Neuronal stem cell (in vitro differentiated cells): ENCODE results near the gene YPEL3.

ENCODE experiments used
- DNase-seq: peaks from one replicate; pipeline ENCODE4 v3.0.0-alpha.2; 2013; ENCODE audit warnings: low spot score
- H2AFZ ChIP-seq: one replicate; pipeline ENCODE4 v1.6.1; 2013; ENCODE audit warnings: mild to moderate bottlenecking, low read length, inconsistent platforms
- H2AK5ac ChIP-seq: 2 replicates; pipeline ENCODE4 v1.6.1; 2013; ENCODE audit warnings: low read depth, mild to moderate bottlenecking, inconsistent platforms, low read length, moderate library complexity, mixed read lengths
- H2BK120ac ChIP-seq: 2 replicates; pipeline ENCODE4 v1.6.1; 2013; ENCODE audit warnings: low read depth, mild to moderate bottlenecking, inconsistent platforms, low read length, moderate library complexity, mixed read lengths
- H2BK12ac ChIP-seq: one replicate; pipeline ENCODE4 v1.6.1; 2013; ENCODE audit warnings: low read length, inconsistent platforms
- H2BK15ac ChIP-seq: 2 replicates; pipeline ENCODE4 v1.6.1; 2013; ENCODE audit warnings: mild to moderate bottlenecking, low read length, inconsistent platforms, mixed read lengths
- H2BK5ac ChIP-seq: one replicate; pipeline ENCODE4 v1.6.1; 2013; ENCODE audit warnings: inconsistent platforms, mild to moderate bottlenecking, low read length, moderate library complexity
- H3K14ac ChIP-seq: one replicate; pipeline ENCODE4 v1.6.1; 2013; ENCODE audit warnings: low read length, inconsistent platforms
- H3K18ac ChIP-seq: 2 replicates; pipeline ENCODE4 v1.6.1; 2013; ENCODE audit warnings: low read length, inconsistent platforms
- H3K23ac ChIP-seq: 2 replicates; pipeline ENCODE4 v1.6.1; 2013; ENCODE audit warnings: low read depth, mild to moderate bottlenecking, mixed read lengths, low read length, inconsistent platforms; ENCODE audit not compliant: poor library complexity
- H3K27ac ChIP-seq: replicated peaks from 3 replicates; pipeline ENCODE4 v1.5.1; 2013; ENCODE audit warnings: low read length, inconsistent platforms
- H3K27me3 ChIP-seq, 3 experiments: 2 replicates each; pipeline ENCODE4 v1.6.1; 2013; ENCODE audit warnings: low read length in 3 of 3, mild to moderate bottlenecking in 2 of 3, inconsistent platforms in 1 of 3, low read depth in 1 of 3, mixed read lengths in 1 of 3, moderate library complexity in 1 of 3; ENCODE audit not compliant: control insufficient read depth in 3 of 3, insufficient read depth in 3 of 3
- H3K36me3 ChIP-seq, 2 donors: replicated peaks in 1 of 2; 2 replicates each; pipeline ENCODE4 v1.6.1; 2013; ENCODE audit warnings: low read length in 2 of 2; ENCODE audit not compliant: control insufficient read depth in 2 of 2, insufficient read depth in 2 of 2
- H3K4ac ChIP-seq: 2 replicates; pipeline ENCODE4 v1.6.1; 2013; ENCODE audit warnings: inconsistent platforms, mild to moderate bottlenecking, low read length, moderate library complexity
- H3K4me1 ChIP-seq, 2 donors: 1 replicate in 1 of 2; 2 replicates in 1 of 2; pipeline ENCODE4 v1.6.1; 2013; ENCODE audit warnings: low read length in 2 of 2, low read depth in 1 of 2; ENCODE audit not compliant: control insufficient read depth in 2 of 2, insufficient read depth in 1 of 2
- H3K4me2 ChIP-seq: one replicate; pipeline ENCODE4 v1.6.1; 2013; ENCODE audit warnings: mild to moderate bottlenecking, low read length, inconsistent platforms; ENCODE audit not compliant: insufficient read depth, poor library complexity, severe bottlenecking
- H3K4me3 ChIP-seq, 2 donors: 2 replicates each; pipeline ENCODE4 v1.5.1; 2013; ENCODE audit warnings: low read length in 2 of 2, mild to moderate bottlenecking in 2 of 2, inconsistent platforms in 1 of 2, moderate library complexity in 1 of 2
- H3K79me1 ChIP-seq: one replicate; pipeline ENCODE4 v1.6.1; 2013; ENCODE audit warnings: low read depth, mild to moderate bottlenecking, inconsistent platforms, low read length, moderate library complexity
- H3K9ac ChIP-seq: one replicate; pipeline ENCODE4 v1.6.1; 2013; ENCODE audit warnings: mild to moderate bottlenecking, low read depth, low read length, inconsistent platforms; ENCODE audit not compliant: poor library complexity
- H3K9me3 ChIP-seq, 2 donors: replicated peaks in 1 of 2; 2 replicates each; pipeline versions ENCODE3 to v1.6.1; 2013; ENCODE audit warnings: low read length in 2 of 2, mild to moderate bottlenecking in 2 of 2, inconsistent platforms in 1 of 2, low read depth in 1 of 2, mixed read lengths in 1 of 2, moderate library complexity in 1 of 2; ENCODE audit not compliant: control insufficient read depth in 2 of 2, insufficient read depth in 1 of 2
- H4K8ac ChIP-seq: one replicate; pipeline ENCODE4 v1.6.1; 2013; ENCODE audit warnings: low read depth, mild to moderate bottlenecking, inconsistent platforms, low read length, moderate library complexity
- H4K91ac ChIP-seq: one replicate; pipeline ENCODE4 v1.6.1; 2013; ENCODE audit warnings: low read length, low read depth, mild to moderate bottlenecking, inconsistent platforms; ENCODE audit not compliant: poor library complexity
- WGBS, 2 donors: extraction: QIAGEN DNeasy Blood & Tissue Kit; methylation state at CpG; one replicate each; pipeline ENCODE4 v1.1.7; 2013; ENCODE audit warnings: missing lambda C conversion rate in 2 of 2, mixed read lengths in 1 of 2; ENCODE audit not compliant: insufficient read length in 2 of 2, insufficient replicate concordance in 1 of 2; ENCODE audit errors: extremely low coverage in 2 of 2; 5-methylcytosine and 5-hydroxymethylcytosine counted together

Gene YPEL3

GRCh38 chr16:30082545-30083090, 13.4 kb downstream of the YPEL3 start:
- Histone ChIP-seq H2BK5ac (no peak overlapping the region), H3K4me1 (no peaks in the 10 kb centered on the region), H2BK15ac (no peak overlapping the region), H2AK5ac (no peak overlapping the region), H3K14ac (no peak overlapping the region), H3K9me3 (peaks cover 0 to 3% of the 10 kb centered on the region in 2 donors), H3K4ac (no peak overlapping the region), H3K18ac (no peak overlapping the region), H2BK12ac (no peak overlapping the region), H3K79me1 (peaks cover 13% of the 10 kb centered on the region), H3K27ac (no peak overlapping the region), H3K23ac (peak overlapping the region; percentile 3), H4K8ac (no peak overlapping the region), H3K4me2 (no peak overlapping the region), H3K36me3 (peaks cover 60 to 75% of the 10 kb centered on the region in 2 donors), H2AFZ (no peak overlapping the region), H3K4me3 (no peak overlapping the region), H4K91ac (no peak overlapping the region), H3K9ac (no peak overlapping the region), H2BK120ac (no peak overlapping the region), H3K27me3 (no peaks in the 10 kb centered on the region)
- no CpG with 5 or more reads among the region's 20 CpGs for WGBS, 2 donors
- no peak for DNase-seq

- no peak overlapping the region for H3K27ac ChIP-seq
- no peak overlapping the region for H3K4ac ChIP-seq
- H2BK120ac ChIP-seq: no peak overlapping the region
- H3K18ac ChIP-seq: no peak overlapping the region
- H3K36me3 ChIP-seq: peaks cover 52 to 73% of the 10 kb centered on the region in 2 donors
- H2AK5ac ChIP-seq: no peak overlapping the region
- WGBS, 2 donors: no CpG with 5 or more reads among the region's 7 CpGs
- H4K91ac ChIP-seq: no peak overlapping the region
- no peak overlapping the region for H2BK5ac ChIP-seq
- H2BK12ac ChIP-seq: no peak overlapping the region
- no peak overlapping the region for H3K14ac ChIP-seq
- no peak overlapping the region for H3K9ac ChIP-seq
- no peak overlapping the region for H2BK15ac ChIP-seq
- H3K9me3 ChIP-seq: no peaks in the 10 kb centered on the region
- peaks cover 4 to 6% of the 10 kb centered on the region in 2 donors for H3K4me1 ChIP-seq
- DNase-seq: no peak
- no peak overlapping the region for H3K4me3 ChIP-seq
- no peak overlapping the region for H3K23ac ChIP-seq
- no peak overlapping the region for H3K4me2 ChIP-seq
- peaks cover 19% of the 10 kb centered on the region for H3K79me1 ChIP-seq
- H2AFZ ChIP-seq: no peak overlapping the region
- no peak overlapping the region for H4K8ac ChIP-seq
- H3K27me3 ChIP-seq: peaks cover 0 to 2% (median 0%) of the 10 kb centered on the region in 3 experiments
Measured at GRCh38 chr16:30079480-30079879, 16.5 kb downstream of the YPEL3 start.

DNA sequence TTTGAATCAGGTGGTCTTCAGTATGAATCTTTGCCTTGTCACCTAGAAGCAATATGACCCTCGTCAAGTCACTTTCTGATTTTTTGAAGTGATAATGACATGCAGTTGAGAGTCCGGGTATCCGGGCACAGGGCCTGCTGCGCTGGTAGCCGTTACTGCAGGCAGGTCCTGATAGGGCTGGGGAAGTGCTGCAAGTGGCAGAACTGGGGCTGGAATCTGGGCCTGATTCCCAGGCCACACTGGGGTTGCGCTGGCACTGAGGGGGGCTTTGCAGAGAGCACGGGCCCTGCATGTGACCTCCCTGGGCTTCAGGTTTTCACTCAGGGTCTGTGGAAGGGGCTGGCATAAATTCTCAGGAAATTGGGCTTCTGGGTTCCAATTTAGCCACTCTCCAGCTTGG, 17.3 kb downstream of the YPEL3 start:
- H3K4ac ChIP-seq: no peak overlapping the region
- H3K79me1 ChIP-seq: peaks cover 19% of the 10 kb centered on the region
- no CpG with 5 or more reads among the region's 7 CpGs for WGBS, 2 donors
- peaks cover 4 to 6% of the 10 kb centered on the region in 2 donors for H3K4me1 ChIP-seq
- H2BK120ac ChIP-seq: no peak overlapping the region
- no peak overlapping the region for H4K91ac ChIP-seq
- H3K27me3 ChIP-seq: peaks cover 0 to 2% (median 0%) of the 10 kb centered on the region in 3 experiments
- no peaks in the 10 kb centered on the region for H3K9me3 ChIP-seq
- H3K18ac ChIP-seq: no peak overlapping the region
- H4K8ac ChIP-seq: no peak overlapping the region
- peaks cover 45 to 65% of the 10 kb centered on the region in 2 donors for H3K36me3 ChIP-seq
- no peak overlapping the region for H3K14ac ChIP-seq
- no peak overlapping the region for H2AFZ ChIP-seq
- no peak overlapping the region for H3K4me3 ChIP-seq
- H2BK5ac ChIP-seq: no peak overlapping the region
- no peak for DNase-seq
- no peak overlapping the region for H2BK12ac ChIP-seq
- no peak overlapping the region for H2BK15ac ChIP-seq
- H3K23ac ChIP-seq: no peak overlapping the region
- H3K9ac ChIP-seq: no peak overlapping the region
- H3K4me2 ChIP-seq: no peak overlapping the region
- H3K27ac ChIP-seq: no peak overlapping the region
- no peak overlapping the region for H2AK5ac ChIP-seq

- DNase-seq: no peak
- Histone ChIP-seq H2BK15ac (no peak overlapping the region), H3K36me3 (peaks cover 34 to 58% of the 10 kb centered on the region in 2 donors), H3K18ac (no peak overlapping the region), H3K4me3 (peak overlapping the region in 1 of 2 donors; percentile 13), H3K23ac (no peak overlapping the region), H3K9ac (no peak overlapping the region), H2BK120ac (no peak overlapping the region), H2AK5ac (no peak overlapping the region), H3K4ac (no peak overlapping the region), H3K14ac (no peak overlapping the region), H3K27ac (no peak overlapping the region), H2AFZ (no peak overlapping the region), H3K4me1 (peaks cover 4 to 6% of the 10 kb centered on the region in 2 donors), H3K79me1 (peaks cover 19% of the 10 kb centered on the region), H2BK5ac (no peak overlapping the region), H3K9me3 (no peaks in the 10 kb centered on the region), H3K4me2 (no peak overlapping the region), H2BK12ac (no peak overlapping the region), H3K27me3 (peaks cover 0 to 2% (median 0%) of the 10 kb centered on the region in 3 experiments), H4K91ac (no peak overlapping the region), H4K8ac (no peak overlapping the region)
- no CpG with 5 or more reads among the region's 6 CpGs for WGBS, 2 donors
Measured at GRCh38 chr16:30077656-30078055, 18.4 kb downstream of the YPEL3 start.
